Measurements from ENCODE around the gene FNDC3B.

FNDC3B gene

DNA sequence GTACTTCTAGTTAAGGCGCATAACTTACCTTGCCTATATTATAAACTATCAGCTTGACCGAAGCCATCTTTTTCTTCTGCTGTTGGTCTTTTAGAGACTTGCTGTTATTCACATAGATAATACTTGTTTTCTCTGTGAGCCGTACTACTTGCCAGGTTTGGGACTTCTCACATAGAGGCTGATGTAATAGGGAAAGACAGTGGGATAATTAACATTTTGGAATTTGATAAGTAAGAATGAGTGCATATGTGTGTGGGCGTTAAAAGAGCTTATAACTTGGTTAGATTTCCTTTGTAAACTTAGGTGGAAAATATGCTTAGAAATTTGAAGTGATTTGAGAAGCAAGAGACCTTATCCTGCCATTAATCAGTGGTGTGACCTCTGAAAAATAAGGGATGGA, 47.8 kb downstream of the FNDC3B start (continued):
- TF ChIP-seq ZNF132 (tag by site-specific recombination; IDR thresholded peaks at IDR 0.05; ENCODE audit: borderline replicate concordance) = no peak
- TF ChIP-seq ZNF501 (tag by site-specific recombination; IDR thresholded peaks at IDR 0.05) = no peak
- TF ChIP-seq ZNF629 (tag by site-specific recombination; IDR thresholded peaks at IDR 0.05) = 0 out of 2 replicates have a peak, but pooled peaks have one; percentile 14
- TF ChIP-seq, protein P1, sequence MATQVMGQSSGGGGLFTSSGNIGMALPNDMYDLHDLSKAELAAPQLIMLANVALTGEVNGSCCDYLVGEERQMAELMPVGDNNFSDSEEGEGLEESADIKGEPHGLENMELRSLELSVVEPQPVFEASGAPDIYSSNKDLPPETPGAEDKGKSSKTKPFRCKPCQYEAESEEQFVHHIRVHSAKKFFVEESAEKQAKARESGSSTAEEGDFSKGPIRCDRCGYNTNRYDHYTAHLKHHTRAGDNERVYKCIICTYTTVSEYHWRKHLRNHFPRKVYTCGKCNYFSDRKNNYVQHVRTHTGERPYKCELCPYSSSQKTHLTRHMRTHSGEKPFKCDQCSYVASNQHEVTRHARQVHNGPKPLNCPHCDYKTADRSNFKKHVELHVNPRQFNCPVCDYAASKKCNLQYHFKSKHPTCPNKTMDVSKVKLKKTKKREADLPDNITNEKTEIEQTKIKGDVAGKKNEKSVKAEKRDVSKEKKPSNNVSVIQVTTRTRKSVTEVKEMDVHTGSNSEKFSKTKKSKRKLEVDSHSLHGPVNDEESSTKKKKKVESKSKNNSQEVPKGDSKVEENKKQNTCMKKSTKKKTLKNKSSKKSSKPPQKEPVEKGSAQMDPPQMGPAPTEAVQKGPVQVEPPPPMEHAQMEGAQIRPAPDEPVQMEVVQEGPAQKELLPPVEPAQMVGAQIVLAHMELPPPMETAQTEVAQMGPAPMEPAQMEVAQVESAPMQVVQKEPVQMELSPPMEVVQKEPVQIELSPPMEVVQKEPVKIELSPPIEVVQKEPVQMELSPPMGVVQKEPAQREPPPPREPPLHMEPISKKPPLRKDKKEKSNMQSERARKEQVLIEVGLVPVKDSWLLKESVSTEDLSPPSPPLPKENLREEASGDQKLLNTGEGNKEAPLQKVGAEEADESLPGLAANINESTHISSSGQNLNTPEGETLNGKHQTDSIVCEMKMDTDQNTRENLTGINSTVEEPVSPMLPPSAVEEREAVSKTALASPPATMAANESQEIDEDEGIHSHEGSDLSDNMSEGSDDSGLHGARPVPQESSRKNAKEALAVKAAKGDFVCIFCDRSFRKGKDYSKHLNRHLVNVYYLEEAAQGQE (tag by site-specific recombination; IDR thresholded peaks at IDR 0.05) = no peak

DNA sequence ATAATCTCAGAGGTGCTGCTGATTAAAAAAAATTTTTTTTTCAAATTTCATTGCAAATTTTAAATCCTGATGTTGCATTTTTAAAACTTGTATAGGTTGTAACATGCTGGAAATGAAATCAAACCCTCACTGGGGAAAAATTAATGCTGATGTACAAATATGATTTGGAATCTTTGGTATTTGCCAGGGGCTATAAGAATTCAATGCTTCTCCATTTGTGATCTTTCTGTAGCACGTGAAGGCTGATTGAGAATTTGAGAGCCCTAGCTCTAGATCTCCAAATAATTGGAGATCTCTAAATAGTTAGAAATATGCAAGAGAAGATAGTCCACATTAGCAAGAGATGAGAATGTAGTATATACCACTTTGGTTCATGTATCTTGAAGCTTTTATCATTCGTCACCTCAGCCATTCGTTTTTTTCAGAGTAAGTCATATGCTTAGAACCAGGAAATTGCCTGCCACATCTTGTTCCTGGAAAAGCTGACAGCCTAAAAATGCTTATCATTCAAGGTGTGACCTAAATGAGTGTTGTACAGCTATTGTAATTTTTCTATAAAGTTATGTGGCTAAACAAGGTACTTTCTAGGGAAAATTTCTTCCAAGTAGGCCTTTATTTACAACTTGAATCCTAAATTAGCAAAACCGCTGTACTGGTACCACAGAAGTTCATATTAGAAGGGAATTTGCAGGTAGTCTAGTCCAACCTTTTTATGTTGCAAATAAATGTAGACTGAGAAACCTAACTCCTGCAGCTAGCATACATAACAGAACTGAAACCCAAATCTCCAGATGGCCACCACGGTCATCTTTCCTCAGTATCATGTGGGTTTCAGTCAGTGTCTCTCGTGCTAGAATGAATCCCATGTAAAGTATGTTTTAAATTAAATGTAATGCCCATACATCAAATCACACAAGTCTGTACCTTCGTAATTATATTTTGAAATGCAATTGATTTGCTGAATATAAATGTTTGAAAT, 48.5 kb downstream of the FNDC3B start:
- no peaks in the 10 kb centered on the region for H3K9me3 ChIP-seq (ENCODE audit: control insufficient read depth, insufficient read depth, low read depth, low read length)
- peaks cover 0 to 4% of the 10 kb centered on the region in 2 experiments; a peak in 1 of 3 replicates for H3K36me3 ChIP-seq (ENCODE audit: control insufficient read depth in 2 of 2, insufficient read depth in 1 of 2, low read length in 2 of 2)
- TF ChIP-seq MEIS1 (CRISPR knock-in tag; IDR thresholded peaks at IDR 0.05; ENCODE audit: borderline replicate concordance) = no peak
- TF ChIP-seq, protein P2, sequence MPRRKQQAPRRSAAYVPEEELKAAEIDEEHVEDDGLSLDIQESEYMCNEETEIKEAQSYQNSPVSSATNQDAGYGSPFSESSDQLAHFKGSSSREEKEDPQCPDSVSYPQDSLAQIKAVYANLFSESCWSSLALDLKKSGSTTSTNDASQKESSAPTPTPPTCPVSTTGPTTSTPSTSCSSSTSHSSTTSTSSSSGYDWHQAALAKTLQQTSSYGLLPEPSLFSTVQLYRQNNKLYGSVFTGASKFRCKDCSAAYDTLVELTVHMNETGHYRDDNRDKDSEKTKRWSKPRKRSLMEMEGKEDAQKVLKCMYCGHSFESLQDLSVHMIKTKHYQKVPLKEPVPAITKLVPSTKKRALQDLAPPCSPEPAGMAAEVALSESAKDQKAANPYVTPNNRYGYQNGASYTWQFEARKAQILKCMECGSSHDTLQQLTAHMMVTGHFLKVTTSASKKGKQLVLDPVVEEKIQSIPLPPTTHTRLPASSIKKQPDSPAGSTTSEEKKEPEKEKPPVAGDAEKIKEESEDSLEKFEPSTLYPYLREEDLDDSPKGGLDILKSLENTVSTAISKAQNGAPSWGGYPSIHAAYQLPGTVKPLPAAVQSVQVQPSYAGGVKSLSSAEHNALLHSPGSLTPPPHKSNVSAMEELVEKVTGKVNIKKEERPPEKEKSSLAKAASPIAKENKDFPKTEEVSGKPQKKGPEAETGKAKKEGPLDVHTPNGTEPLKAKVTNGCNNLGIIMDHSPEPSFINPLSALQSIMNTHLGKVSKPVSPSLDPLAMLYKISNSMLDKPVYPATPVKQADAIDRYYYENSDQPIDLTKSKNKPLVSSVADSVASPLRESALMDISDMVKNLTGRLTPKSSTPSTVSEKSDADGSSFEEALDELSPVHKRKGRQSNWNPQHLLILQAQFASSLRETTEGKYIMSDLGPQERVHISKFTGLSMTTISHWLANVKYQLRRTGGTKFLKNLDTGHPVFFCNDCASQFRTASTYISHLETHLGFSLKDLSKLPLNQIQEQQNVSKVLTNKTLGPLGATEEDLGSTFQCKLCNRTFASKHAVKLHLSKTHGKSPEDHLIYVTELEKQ (tag by site-specific recombination; IDR thresholded peaks at IDR 0.05; ENCODE audit: borderline replicate concordance) = no peak
- no peak for TF ChIP-seq KLF9 (tag by site-specific recombination; IDR thresholded peaks at IDR 0.05; ENCODE audit: low read depth)
- TF ChIP-seq ZNF341 (tag by site-specific recombination; IDR thresholded peaks at IDR 0.05; ENCODE audit: low read depth) = no peak
- TF ChIP-seq ZNF521 (tag by site-specific recombination; IDR thresholded peaks at IDR 0.05) = no peak
- TF ChIP-seq, protein P3, sequence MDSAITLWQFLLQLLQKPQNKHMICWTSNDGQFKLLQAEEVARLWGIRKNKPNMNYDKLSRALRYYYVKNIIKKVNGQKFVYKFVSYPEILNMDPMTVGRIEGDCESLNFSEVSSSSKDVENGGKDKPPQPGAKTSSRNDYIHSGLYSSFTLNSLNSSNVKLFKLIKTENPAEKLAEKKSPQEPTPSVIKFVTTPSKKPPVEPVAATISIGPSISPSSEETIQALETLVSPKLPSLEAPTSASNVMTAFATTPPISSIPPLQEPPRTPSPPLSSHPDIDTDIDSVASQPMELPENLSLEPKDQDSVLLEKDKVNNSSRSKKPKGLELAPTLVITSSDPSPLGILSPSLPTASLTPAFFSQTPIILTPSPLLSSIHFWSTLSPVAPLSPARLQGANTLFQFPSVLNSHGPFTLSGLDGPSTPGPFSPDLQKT (IDR thresholded peaks at IDR 0.05; ENCODE audit: borderline replicate concordance, low read depth, low read length) = no peak
- no peak for TF ChIP-seq ZNF394 (tag by site-specific recombination; IDR thresholded peaks at IDR 0.05; ENCODE audit: borderline replicate concordance)
- no peak for TF ChIP-seq ZNF324 (tag by site-specific recombination; IDR thresholded peaks at IDR 0.05)
- no peak for TF ChIP-seq ZBTB17 (tag by site-specific recombination; IDR thresholded peaks at IDR 0.05)
- no peak for TF ChIP-seq TCF7L2 (IDR thresholded peaks at IDR 0.05; ENCODE audit: borderline replicate concordance, low read depth, low read length)
- TF ChIP-seq, protein P4, sequence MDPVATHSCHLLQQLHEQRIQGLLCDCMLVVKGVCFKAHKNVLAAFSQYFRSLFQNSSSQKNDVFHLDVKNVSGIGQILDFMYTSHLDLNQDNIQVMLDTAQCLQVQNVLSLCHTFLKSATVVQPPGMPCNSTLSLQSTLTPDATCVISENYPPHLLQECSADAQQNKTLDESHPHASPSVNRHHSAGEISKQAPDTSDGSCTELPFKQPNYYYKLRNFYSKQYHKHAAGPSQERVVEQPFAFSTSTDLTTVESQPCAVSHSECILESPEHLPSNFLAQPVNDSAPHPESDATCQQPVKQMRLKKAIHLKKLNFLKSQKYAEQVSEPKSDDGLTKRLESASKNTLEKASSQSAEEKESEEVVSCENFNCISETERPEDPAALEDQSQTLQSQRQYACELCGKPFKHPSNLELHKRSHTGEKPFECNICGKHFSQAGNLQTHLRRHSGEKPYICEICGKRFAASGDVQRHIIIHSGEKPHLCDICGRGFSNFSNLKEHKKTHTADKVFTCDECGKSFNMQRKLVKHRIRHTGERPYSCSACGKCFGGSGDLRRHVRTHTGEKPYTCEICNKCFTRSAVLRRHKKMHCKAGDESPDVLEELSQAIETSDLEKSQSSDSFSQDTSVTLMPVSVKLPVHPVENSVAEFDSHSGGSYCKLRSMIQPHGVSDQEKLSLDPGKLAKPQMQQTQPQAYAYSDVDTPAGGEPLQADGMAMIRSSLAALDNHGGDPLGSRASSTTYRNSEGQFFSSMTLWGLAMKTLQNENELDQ (tag by site-specific recombination; IDR thresholded peaks at IDR 0.05; ENCODE audit: low read depth) = no peak
- no peak for TF ChIP-seq ZFHX2 (tag by site-specific recombination; conservative IDR thresholded peaks at IDR 0.05)
- no peak for TF ChIP-seq ZNF169 (tag by site-specific recombination; IDR thresholded peaks at IDR 0.05)
- no peak for TF ChIP-seq WT1 (tag by site-specific recombination; IDR thresholded peaks at IDR 0.05)
- TF ChIP-seq, protein P5, sequence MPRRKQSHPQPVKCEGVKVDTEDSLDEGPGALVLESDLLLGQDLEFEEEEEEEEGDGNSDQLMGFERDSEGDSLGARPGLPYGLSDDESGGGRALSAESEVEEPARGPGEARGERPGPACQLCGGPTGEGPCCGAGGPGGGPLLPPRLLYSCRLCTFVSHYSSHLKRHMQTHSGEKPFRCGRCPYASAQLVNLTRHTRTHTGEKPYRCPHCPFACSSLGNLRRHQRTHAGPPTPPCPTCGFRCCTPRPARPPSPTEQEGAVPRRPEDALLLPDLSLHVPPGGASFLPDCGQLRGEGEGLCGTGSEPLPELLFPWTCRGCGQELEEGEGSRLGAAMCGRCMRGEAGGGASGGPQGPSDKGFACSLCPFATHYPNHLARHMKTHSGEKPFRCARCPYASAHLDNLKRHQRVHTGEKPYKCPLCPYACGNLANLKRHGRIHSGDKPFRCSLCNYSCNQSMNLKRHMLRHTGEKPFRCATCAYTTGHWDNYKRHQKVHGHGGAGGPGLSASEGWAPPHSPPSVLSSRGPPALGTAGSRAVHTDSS (tag by site-specific recombination; IDR thresholded peaks at IDR 0.05) = no peak
- no peak for TF ChIP-seq ZNF292 (tag by site-specific recombination; IDR thresholded peaks at IDR 0.05; ENCODE audit: borderline replicate concordance, low read depth)
- TF ChIP-seq, protein P6, sequence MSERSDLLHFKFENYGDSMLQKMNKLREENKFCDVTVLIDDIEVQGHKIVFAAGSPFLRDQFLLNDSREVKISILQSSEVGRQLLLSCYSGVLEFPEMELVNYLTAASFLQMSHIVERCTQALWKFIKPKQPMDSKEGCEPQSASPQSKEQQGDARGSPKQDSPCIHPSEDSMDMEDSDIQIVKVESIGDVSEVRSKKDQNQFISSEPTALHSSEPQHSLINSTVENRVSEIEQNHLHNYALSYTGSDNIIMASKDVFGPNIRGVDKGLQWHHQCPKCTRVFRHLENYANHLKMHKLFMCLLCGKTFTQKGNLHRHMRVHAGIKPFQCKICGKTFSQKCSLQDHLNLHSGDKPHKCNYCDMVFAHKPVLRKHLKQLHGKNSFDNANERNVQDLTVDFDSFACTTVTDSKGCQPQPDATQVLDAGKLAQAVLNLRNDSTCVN (tag by site-specific recombination; optimal IDR thresholded peaks at IDR 0.05) = no peak
- CTCF ChIA-PET = interaction anchor here (0.6 to 1.5 kb wide), 3 partner anchors 10 to 1040 kb away, joined by 3 to 4 read pairs (median 3); no protein-coding TSS in a partner anchor
- no peak overlapping the region for H3K4me3 ChIP-seq (ENCODE audit: low read depth, low read length)
- H3K27ac ChIP-seq (ENCODE audit: extremely low read depth, low read depth, low read length) = no peak overlapping the region
- peaks cover 4% of the 10 kb centered on the region; the same call in 1 of the 2 replicates for H3K4me1 ChIP-seq (ENCODE audit: control insufficient read depth, insufficient read depth, low read length)
- POLR2A ChIA-PET = no interaction called here
